Lower lobe of right lung (tissue), 2 donors: ENCODE data around the gene RNF215. TPM values are rescaled to one million over a fixed set of nuclear protein-coding genes. Genes with fewer than 3 reads are reported as not detected.
A peak's percentile ranks its signal among the peaks of the same experiment; 100 is the strongest.

Source experiments
- ATAC-seq, 2 donors: fragments of 200-7000 bp; cut with Tn5 transposase; one replicate each; pipeline ENCODE4 v1.9.1; 2020 to 2022; ENCODE audit warnings: mild to moderate bottlenecking in 2 of 2, moderate library complexity in 2 of 2
- DNase-seq: peaks from one replicate; pipeline ENCODE4 v3.0.0-alpha.2; 2020
- H3K27ac ChIP-seq: fragments of 200-600 bp; one replicate; pipeline ENCODE4 v1.8.0; 2022
- H3K27me3 ChIP-seq: fragments of 200-600 bp; one replicate; pipeline ENCODE4 v1.8.0; 2022; ENCODE audit warnings: low read depth
- H3K36me3 ChIP-seq: fragments of 200-600 bp; one replicate; pipeline ENCODE4 v1.8.0; 2022; ENCODE audit warnings: mild to moderate bottlenecking
- H3K4me1 ChIP-seq: fragments of 200-600 bp; one replicate; pipeline ENCODE4 v1.8.0; 2022
- H3K4me3 ChIP-seq: fragments of 200-600 bp; one replicate; pipeline ENCODE4 v1.8.0; 2022; ENCODE audit warnings: mild to moderate bottlenecking
- H3K9me3 ChIP-seq: fragments of 200-600 bp; one replicate; pipeline ENCODE4 v1.8.0; 2022
- CTCF ChIP-seq: fragments of 200-600 bp; IDR thresholded peaks from one replicate; pipeline ENCODE4 v1.8.0; 2022; ENCODE audit warnings: antibody characterized with exemption, mild to moderate bottlenecking
- intact Hi-C: fragments of 100-400 bp; cut with DNase I; formaldehyde crosslinking; loops from one replicate; pipeline ENCODE4 v1.11.0; 2022
- total RNA-seq: library from RNA; stranded (reverse); fragmentation: NEBNext Ultra II Directional; extraction: Animal tissue kit (Norgen Biotek cat#: 25700); gene quantifications from one replicate; pipeline ENCODE4 v1.2.1, GENCODE V29; 2021
- donor health status: DM: no; HTN: yes; CAD: no; lungs with severe emphysema.

Gene RNF215
- total RNA-seq, 1 donor from 2014 or later = 13.6 TPM

DNA sequence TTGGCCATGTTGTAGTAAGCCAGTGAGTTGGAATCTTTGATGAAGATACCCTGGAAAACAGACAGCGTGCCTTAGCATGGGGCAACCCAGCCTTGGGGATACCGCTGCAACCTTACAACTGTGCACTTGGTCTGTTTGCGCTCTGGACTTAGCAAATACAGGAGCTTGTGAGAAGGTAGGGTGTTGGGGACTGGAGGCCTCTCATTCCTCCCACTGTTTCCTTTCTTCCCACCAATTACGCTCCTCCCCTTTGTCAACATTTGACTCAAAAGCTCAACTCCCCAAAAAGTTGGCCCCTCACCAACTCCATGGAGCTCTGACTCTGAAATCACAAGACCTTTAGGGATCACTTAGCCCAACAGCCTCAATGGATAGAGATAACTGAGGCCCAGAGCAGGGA lies 52.6 kb downstream of the RNF215 start:
- ATAC-seq = peak in 1 of 2 donors; percentile 20
- Histone ChIP-seq H3K36me3 (peaks cover 96% of the 10 kb centered on the region), H3K4me1 (no peaks in the 10 kb centered on the region), H3K27ac (no peak overlapping the region), H3K4me3 (no peak overlapping the region), H3K27me3 (no peaks in the 10 kb centered on the region), H3K9me3 (no peaks in the 10 kb centered on the region)
- intact Hi-C loops = no loop called here
- no peak for DNase-seq
- no peak for TF ChIP-seq CTCF

- no peak for ATAC-seq
- TF ChIP-seq CTCF = no peak
- no peaks in the 10 kb centered on the region for H3K27me3 ChIP-seq
These were observed 53.5 kb downstream of the RNF215 start for GRCh38 chr22:30333707-30334087.

GRCh38 chr22:30332994-30333706 lies 54.1 kb downstream of the RNF215 start:
- no peaks in the 10 kb centered on the region for H3K27me3 ChIP-seq
- H3K9me3 ChIP-seq = no peaks in the 10 kb centered on the region
- H3K4me3 ChIP-seq = no peak overlapping the region
- H3K4me1 ChIP-seq = peaks cover 2% of the 10 kb centered on the region
- peaks cover 83% of the 10 kb centered on the region for H3K36me3 ChIP-seq
- H3K27ac ChIP-seq = no peak overlapping the region
- DNase-seq (no peak), ATAC-seq (no peak)
- intact Hi-C loops = no loop called here
- TF ChIP-seq CTCF = no peak

More at GRCh38 chr22:30333707-30334087, 53.5 kb downstream of the RNF215 start:
- H3K36me3 ChIP-seq = peaks cover 88% of the 10 kb centered on the region
- DNase-seq = no peak
- intact Hi-C loops = no loop called here
- no peak overlapping the region for H3K4me3 ChIP-seq
- H3K9me3 ChIP-seq = no peaks in the 10 kb centered on the region
- H3K4me1 ChIP-seq = no peaks in the 10 kb centered on the region
- H3K27ac ChIP-seq = no peak overlapping the region

DNA sequence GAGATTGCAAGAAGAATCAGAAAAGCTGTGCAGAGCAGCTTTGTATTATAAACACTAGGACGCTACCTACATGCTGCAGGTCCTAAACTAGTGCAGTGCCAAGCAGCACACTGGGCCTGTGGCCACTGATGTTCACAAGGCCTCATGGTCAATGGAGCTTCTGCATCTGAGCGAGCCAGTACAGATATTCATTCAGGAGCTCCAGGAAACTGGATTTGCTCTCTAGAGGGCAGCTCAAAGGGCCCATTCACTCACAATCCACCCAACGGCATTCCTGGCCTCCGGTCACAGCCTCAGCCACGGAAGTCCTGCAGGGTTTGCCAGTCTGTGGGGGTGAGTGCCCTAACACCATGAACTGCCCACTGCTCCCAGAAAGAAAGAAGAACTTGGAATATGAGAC lies 54.7 kb downstream of the RNF215 start:
- H3K36me3 ChIP-seq = peaks cover 77% of the 10 kb centered on the region
- no peak overlapping the region for H3K27ac ChIP-seq
- peaks cover 7% of the 10 kb centered on the region for H3K4me1 ChIP-seq
- no peak for DNase-seq
- no peak overlapping the region for H3K4me3 ChIP-seq
- H3K9me3 ChIP-seq = no peaks in the 10 kb centered on the region
- intact Hi-C loops = no loop called here
- no peak for TF ChIP-seq CTCF
- no peak for ATAC-seq
- no peaks in the 10 kb centered on the region for H3K27me3 ChIP-seq

Other genes starting within 250 kb of the RNF215 start
- 3.1 TPM for gene LIF, start 140.7 kb downstream of the RNF215 start, total RNA-seq
- gene OSM, start 120.6 kb downstream of the RNF215 start, total RNA-seq = 1.1 TPM
- gene CASTOR1, start 97.9 kb downstream of the RNF215 start, total RNA-seq = 16.2 TPM
- 27.4 TPM for gene TBC1D10A, start 60.5 kb downstream of the RNF215 start, total RNA-seq
- 162 TPM for gene SF3A1, start 30.5 kb downstream of the RNF215 start, total RNA-seq
- gene CCDC157, start 30.4 kb downstream of the RNF215 start, total RNA-seq = 5.2 TPM
- 7.8 TPM for gene SEC14L2, start 9.6 kb upstream of the RNF215 start, total RNA-seq
- 9.9 TPM for gene MTFP1, start 38.4 kb upstream of the RNF215 start, total RNA-seq
- gene SEC14L3, start 84.6 kb upstream of the RNF215 start, total RNA-seq = 1.8 TPM
- 17.4 TPM for gene SEC14L4, start 118.3 kb upstream of the RNF215 start, total RNA-seq
- 14.8 TPM for gene SEC14L6, start 159.3 kb upstream of the RNF215 start, total RNA-seq
- gene GAL3ST1, start 187.3 kb upstream of the RNF215 start, total RNA-seq = 1.7 TPM
- gene PES1, start 204.5 kb upstream of the RNF215 start, total RNA-seq = 47.0 TPM
- 44.2 TPM for gene TCN2, start 219.8 kb upstream of the RNF215 start, total RNA-seq
- 3.1 TPM for gene SLC35E4, start 248.4 kb upstream of the RNF215 start, total RNA-seq